MM.1S (cell line): ENCODE measurements around the gene MYRF.

Source experiments
- DNase-seq: peaks from one replicate; pipeline ENCODE4 v3.0.0-alpha.2; 2015
- H2AFZ ChIP-seq: fragments of 300-600 bp; sonication (generic); 2 replicates; pipeline ENCODE4 v1.6.0; 2016; ENCODE audit warnings: antibody characterized with exemption, low read length
- H3F3A ChIP-seq: fragments of 300-600 bp; sonication (generic); 2 replicates; pipeline ENCODE4 v1.6.1; 2016; ENCODE audit warnings: mild to moderate bottlenecking, antibody characterized with exemption, low read length, moderate library complexity, mixed read lengths; ENCODE audit not compliant: insufficient read depth
- H3K27ac ChIP-seq: fragments of 300-600 bp; sonication (generic); 2 replicates; pipeline ENCODE4 v1.5.1; 2016; ENCODE audit warnings: mild to moderate bottlenecking, low read length
- H3K27me3 ChIP-seq: fragments of 300-600 bp; sonication (generic); replicated peaks from 2 replicates; pipeline ENCODE4 v1.6.0; 2016; ENCODE audit warnings: low read length; ENCODE audit not compliant: insufficient read depth
- H3K36me3 ChIP-seq: fragments of 300-600 bp; sonication (generic); replicated peaks from 2 replicates; pipeline ENCODE4 v1.6.1; 2016; ENCODE audit warnings: mild to moderate bottlenecking, low read length, mixed read lengths; ENCODE audit not compliant: insufficient read depth
- H3K4me1 ChIP-seq: fragments of 300-600 bp; sonication (generic); 2 replicates; pipeline ENCODE4 v1.6.1; 2016; ENCODE audit warnings: low read length, mixed read lengths
- H3K4me2 ChIP-seq: fragments of 300-600 bp; sonication (generic); 2 replicates; pipeline ENCODE4 v1.6.0; 2016; ENCODE audit warnings: low read depth, low read length
- H3K4me3 ChIP-seq: fragments of 300-600 bp; sonication (generic); 2 replicates; pipeline ENCODE4 v1.5.1; 2016; ENCODE audit warnings: low read length, mixed read lengths
- H3K79me2 ChIP-seq: fragments of 300-600 bp; sonication (generic); 2 replicates; pipeline ENCODE4 v1.6.1; 2016; ENCODE audit warnings: mixed run types, low read length, mixed read lengths
- H3K9ac ChIP-seq: fragments of 300-600 bp; sonication (generic); 2 replicates; pipeline ENCODE4 v1.6.1; 2016; ENCODE audit warnings: low read length, mixed read lengths
- H3K9me2 ChIP-seq: fragments of 300-600 bp; sonication (generic); replicated peaks from 2 replicates; pipeline ENCODE4 v1.6.1; 2016; ENCODE audit warnings: mild to moderate bottlenecking, low read length, mixed read lengths; ENCODE audit not compliant: insufficient read depth
- H3K9me3 ChIP-seq: fragments of 300-600 bp; sonication (generic); replicated peaks from 2 replicates; pipeline ENCODE4 v1.6.1; 2016; ENCODE audit warnings: mild to moderate bottlenecking, low read length, mixed read lengths; ENCODE audit not compliant: insufficient read depth
- H4K20me1 ChIP-seq: fragments of 300-600 bp; sonication (generic); 2 replicates; pipeline ENCODE4 v1.6.1; 2016; ENCODE audit warnings: mild to moderate bottlenecking, low read length, moderate library complexity, mixed read lengths; ENCODE audit not compliant: insufficient read depth
- CTCF ChIP-seq: fragments of 300-600 bp; sonication (generic); IDR thresholded peaks from 2 replicates; pipeline ENCODE4 v1.5.1; 2016; ENCODE audit warnings: antibody characterized with exemption, low read length, mixed read lengths
- EZH2 ChIP-seq: fragments of 300-600 bp; sonication (generic); optimal IDR thresholded peaks from 2 replicates; pipeline ENCODE3; 2017; ENCODE audit warnings: low read depth, mild to moderate bottlenecking, antibody characterized with exemption, low read length, mixed read lengths
- EZH2phosphoT487 ChIP-seq: fragments of 300-600 bp; sonication (generic); IDR thresholded peaks from 2 replicates; pipeline ENCODE4 v1.6.1; 2018; ENCODE audit warnings: antibody characterized with exemption, low read length

The MYRF gene

GRCh38 chr11:61817471-61818202, 65.2 kb downstream of the MYRF start:
- H2AFZ ChIP-seq: 0 out of 2 replicates have a peak overlapping the region, but pooled peaks have one; percentile 53

GRCh38 chr11:61820174-61820573, 67.7 kb downstream of the MYRF start:
- Histone ChIP-seq H3F3A (peaks cover 18% of the 10 kb centered on the region), H3K36me3 (no peaks in the 10 kb centered on the region), H3K4me1 (no peaks in the 10 kb centered on the region), H4K20me1 (no peaks in the 10 kb centered on the region), H3K9ac (no peak overlapping the region), H3K79me2 (no peaks in the 10 kb centered on the region), H3K4me2 (no peak overlapping the region), H3K27me3 (0 out of 2 replicates have a peak, but pooled peaks cover 4% of the 10 kb centered on the region), H3K9me2 (no peaks in the 10 kb centered on the region), H3K4me3 (no peak overlapping the region), H2AFZ (no peak overlapping the region), H3K27ac (no peak overlapping the region), H3K9me3 (no peaks in the 10 kb centered on the region)
- no peak for TF ChIP-seq CTCF
- TF ChIP-seq EZH2: no peak
- TF ChIP-seq EZH2phosphoT487: no peak
- no peak for DNase-seq

More at GRCh38 chr11:61817471-61818202, 65.2 kb downstream of the MYRF start:
- DNase-seq: no peak
- Histone ChIP-seq H3K4me3 (peak overlapping the region; percentile 78; the same call in 1 of the 2 replicates), H3K9me2 (no peaks in the 10 kb centered on the region), H3K4me2 (peak overlapping the region; percentile 99; the same call in 1 of the 2 replicates), H3K36me3 (no peaks in the 10 kb centered on the region), H3K9ac (peak overlapping the region; percentile 86; the same call in 1 of the 2 replicates), H3F3A (peaks cover 18% of the 10 kb centered on the region), H3K27me3 (0 out of 2 replicates have a peak, but pooled peaks cover 4% of the 10 kb centered on the region), H4K20me1 (no peaks in the 10 kb centered on the region), H3K4me1 (no peaks in the 10 kb centered on the region), H3K27ac (no peak overlapping the region), H3K79me2 (no peaks in the 10 kb centered on the region), H3K9me3 (no peaks in the 10 kb centered on the region)
- TF ChIP-seq CTCF (no peak), EZH2 (no peak), EZH2phosphoT487 (no peak)

- Histone ChIP-seq H3F3A (no peaks in the 10 kb centered on the region), H3K4me2 (no peak overlapping the region), H3K9me3 (no peaks in the 10 kb centered on the region), H3K79me2 (no peaks in the 10 kb centered on the region), H3K27ac (no peak overlapping the region), H3K9ac (no peak overlapping the region), H3K4me1 (0 out of 2 replicates have a peak, but pooled peaks cover 3% of the 10 kb centered on the region), H2AFZ (no peak overlapping the region), H3K4me3 (no peak overlapping the region), H4K20me1 (no peaks in the 10 kb centered on the region), H3K9me2 (no peaks in the 10 kb centered on the region), H3K36me3 (no peaks in the 10 kb centered on the region), H3K27me3 (peaks cover 41% of the 10 kb centered on the region)
- no peak for TF ChIP-seq CTCF
- no peak for TF ChIP-seq EZH2
- DNase-seq: no peak
Measured at GRCh38 chr11:61826930-61827570, 74.6 kb downstream of the MYRF start.
